Measurements from ENCODE around the gene BMP8B. TPM values are rescaled to one million over a fixed set of nuclear protein-coding genes. Genes with fewer than 3 reads are reported as not detected.

BMP8B gene
- total RNA-seq, 4 donors from 2014 or later, result 0.46 to 1.3 TPM; not detected in 2

GRCh38 chr1:39711966-39712340 is 76.7 kb downstream of the BMP8B start:
- H3K27ac ChIP-seq, result no peak overlapping the region
- no peaks in the 10 kb centered on the region for H3K9me3 ChIP-seq
- H3K36me3 ChIP-seq, result no peaks in the 10 kb centered on the region
- no peaks in the 10 kb centered on the region for H3K4me1 ChIP-seq
- DNase-seq, result no peak
- intact Hi-C loops (cut with DNase I; ENCODE audit: low total_unique reads), result no loop called here
- no peaks in the 10 kb centered on the region for H3K27me3 ChIP-seq
- TF ChIP-seq POLR2A (IDR thresholded peaks at IDR 0.05) (no peak), CTCF (IDR thresholded peaks at IDR 0.05) (no peak)
- H3K4me3 ChIP-seq, result no peak overlapping the region

GRCh38 chr1:39711104-39711965 is 77.3 kb downstream of the BMP8B start:
- no peak overlapping the region for H3K27ac ChIP-seq
- no peak overlapping the region for H3K4me3 ChIP-seq
- H3K4me1 ChIP-seq, result no peaks in the 10 kb centered on the region
- TF ChIP-seq CTCF (IDR thresholded peaks at IDR 0.05), result no peak
- no peak for TF ChIP-seq POLR2A (IDR thresholded peaks at IDR 0.05)
- H3K27me3 ChIP-seq, result no peaks in the 10 kb centered on the region
- H3K9me3 ChIP-seq, result no peaks in the 10 kb centered on the region
- intact Hi-C loops (cut with DNase I; ENCODE audit: low total_unique reads), result no loop called here
- DNase-seq, result no peak
- H3K36me3 ChIP-seq, result no peaks in the 10 kb centered on the region

GRCh38 chr1:39707506-39707905 is 81.2 kb downstream of the BMP8B start:
- no peak overlapping the region for H3K4me3 ChIP-seq
- no peak for DNase-seq
- TF ChIP-seq POLR2A (IDR thresholded peaks at IDR 0.05) (no peak), CTCF (IDR thresholded peaks at IDR 0.05) (no peak)

More at GRCh38 chr1:39707506-39707905, 81.2 kb downstream of the BMP8B start:
- Histone ChIP-seq H3K9me3 (no peaks in the 10 kb centered on the region), H3K4me1 (no peaks in the 10 kb centered on the region), H3K27me3 (no peaks in the 10 kb centered on the region), H3K27ac (no peak overlapping the region), H3K36me3 (no peaks in the 10 kb centered on the region)
- intact Hi-C loops (cut with DNase I; ENCODE audit: low total_unique reads), result no loop called here

Small RNA genes lying within 50 kb of the gene (small RNA-seq; reads per million reads assigned to genes)
- gene AL033527.1, result not detected
- gene RNU7-121P, result not detected

Other genes starting within 250 kb of the BMP8B start
- gene PABPC4, start 212.1 kb downstream of the BMP8B start, total RNA-seq, result 100 to 1,000 TPM in 2 of 4 donors, 10 to 100 TPM in 2; 48.2 to 189 (median 102) TPM
- gene HEYL, start 149.2 kb downstream of the BMP8B start, total RNA-seq, result 10 to 100 TPM in 2 of 4 donors, 1 to 10 TPM in 2; 9.4 to 64.0 (median 13.4) TPM
- 1 to 10 TPM in 2 of 4 donors, not detected in 2; 1.1 to 1.8 TPM for gene NT5C1A, start 116.8 kb downstream of the BMP8B start, total RNA-seq
- gene HPCAL4, start 97.4 kb downstream of the BMP8B start, total RNA-seq, result 1 to 10 TPM in 1 of 4 donors, under 1 TPM in 1, not detected in 2; 0.24 to 3.9 TPM
- gene PPIE, start 50.0 kb downstream of the BMP8B start, total RNA-seq, result 10 to 100 TPM; 20.0 to 51.5 (median 44.0) TPM
- 1 to 10 TPM in 2 of 4 donors, not detected in 2; 1.1 to 1.5 TPM for gene OXCT2, start 17.5 kb downstream of the BMP8B start, total RNA-seq
- 10 to 100 TPM; 16.1 to 43.3 (median 30.1) TPM for gene TRIT1, start 94.6 kb upstream of the BMP8B start, total RNA-seq
- gene MYCL, start 113.1 kb upstream of the BMP8B start, total RNA-seq, result 1 to 10 TPM in 1 of 4 donors, under 1 TPM in 1, not detected in 2; 0.40 to 3.6 TPM
- 10 to 100 TPM in 1 of 4 donors, 1 to 10 TPM in 3; 2.0 to 16.2 (median 6.5) TPM for gene MFSD2A, start 166.3 kb upstream of the BMP8B start, total RNA-seq